ENCODE results near the gene HARBI1. TPM values are rescaled to one million over a fixed set of nuclear protein-coding genes. Genes with fewer than 3 reads are reported as not detected.
A peak's percentile ranks its signal among the peaks of the same experiment; 100 is the strongest.

Gene HARBI1
- total RNA-seq, 2 donors from 2014 or later: 6.2 to 6.4 TPM

DNA sequence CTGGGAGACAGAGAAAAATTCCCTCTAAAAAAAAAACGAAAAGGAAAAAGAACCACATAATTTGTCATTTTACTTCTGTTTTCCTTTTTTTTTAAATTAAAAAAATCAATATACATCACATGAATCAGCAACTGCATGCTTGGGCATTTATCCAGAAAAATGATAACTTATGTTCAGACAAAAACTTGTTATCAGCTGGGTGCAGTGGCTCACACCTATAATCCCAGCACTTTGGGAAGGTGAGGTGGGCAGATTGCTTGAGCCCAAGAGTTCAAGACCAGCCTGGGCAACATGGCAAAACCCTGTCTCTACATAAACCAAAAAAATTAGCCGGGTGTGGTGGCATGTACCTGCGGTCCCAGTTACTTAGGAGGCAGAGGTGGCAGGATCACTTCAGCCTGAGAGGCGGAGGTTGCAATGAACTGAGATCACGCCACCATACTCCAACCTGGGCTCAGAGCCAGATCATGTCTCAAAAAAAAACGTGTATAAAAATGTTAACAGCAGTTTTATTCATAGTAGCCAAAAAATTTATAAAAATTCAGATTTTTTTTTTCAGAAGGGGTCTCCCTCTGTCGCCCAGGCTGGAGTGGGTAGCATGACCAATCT is 51.7 kb downstream of the HARBI1 start:
- DNase-seq (ENCODE audit: low spot score) (no peak), ATAC-seq (no peak)
- Mint-ChIP-seq H3K9me3 (no peaks in the 10 kb centered on the region), H3K27me3 (no peaks in the 10 kb centered on the region), H3K4me1 (ENCODE audit: low read depth in 2 of 2) (peaks cover 15 to 24% of the 10 kb centered on the region in 2 donors), H3K4me3 (no peak overlapping the region), H3K27ac (no peak overlapping the region), H3K36me3 (no peaks in the 10 kb centered on the region)

DNA sequence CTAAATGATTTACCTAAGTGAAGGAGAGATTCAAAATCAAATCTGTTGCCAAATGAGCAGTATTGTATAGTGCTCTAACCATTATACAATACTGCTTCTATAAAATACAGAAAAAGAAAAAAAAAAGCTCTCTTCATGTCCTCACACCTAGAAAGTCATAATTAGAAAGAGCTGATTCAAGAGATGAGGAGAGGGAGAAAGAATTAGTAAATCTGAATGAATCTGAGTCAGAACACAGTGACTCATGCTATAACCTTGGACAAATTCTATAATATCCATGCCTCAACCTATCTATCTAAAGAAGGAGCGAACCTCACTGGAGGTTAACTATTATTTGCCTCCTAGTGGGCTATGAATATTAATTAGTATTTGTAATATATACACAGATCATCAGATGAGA is 52.6 kb downstream of the HARBI1 start:
- H3K36me3 Mint-ChIP-seq: no peaks in the 10 kb centered on the region
- H3K9me3 Mint-ChIP-seq: no peaks in the 10 kb centered on the region
- H3K4me1 Mint-ChIP-seq (ENCODE audit: low read depth in 2 of 2): peaks cover 20 to 30% of the 10 kb centered on the region in 2 donors
- peak overlapping the region in 1 of 2 donors; percentile 39 for H3K27ac Mint-ChIP-seq
- H3K27me3 Mint-ChIP-seq: no peaks in the 10 kb centered on the region
- ATAC-seq (peak in 1 of 2 donors; percentile 90), DNase-seq (ENCODE audit: low spot score) (no peak)
- H3K4me3 Mint-ChIP-seq: no peak overlapping the region

DNA sequence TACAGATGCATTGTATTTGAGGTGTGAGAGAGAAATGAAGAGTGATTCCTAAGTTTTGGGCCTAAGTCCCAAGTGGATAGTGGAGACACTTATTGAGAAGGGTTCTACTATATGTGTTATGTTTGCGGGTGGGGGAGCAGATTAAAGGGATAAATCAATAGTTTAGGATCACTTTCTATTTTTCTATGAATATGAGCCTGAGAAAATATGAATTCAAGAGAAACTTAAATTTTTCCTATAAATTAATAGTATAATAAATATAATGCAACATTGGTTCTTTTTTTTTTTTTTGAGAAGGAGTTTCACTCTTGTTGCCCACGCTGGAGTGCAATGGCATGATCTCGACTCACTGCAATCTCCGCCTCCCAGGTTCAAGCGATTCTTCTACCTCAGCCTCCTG is 54.5 kb downstream of the HARBI1 start:
- Mint-ChIP-seq H3K27ac (peak overlapping the region in 1 of 2 donors; percentile 81), H3K9me3 (no peaks in the 10 kb centered on the region), H3K27me3 (no peaks in the 10 kb centered on the region), H3K4me1 (ENCODE audit: low read depth in 2 of 2) (peaks cover 25 to 33% of the 10 kb centered on the region in 2 donors), H3K36me3 (no peaks in the 10 kb centered on the region), H3K4me3 (no peak overlapping the region)
- DNase-seq (ENCODE audit: low spot score): no peak
- ATAC-seq: no peak

DNA sequence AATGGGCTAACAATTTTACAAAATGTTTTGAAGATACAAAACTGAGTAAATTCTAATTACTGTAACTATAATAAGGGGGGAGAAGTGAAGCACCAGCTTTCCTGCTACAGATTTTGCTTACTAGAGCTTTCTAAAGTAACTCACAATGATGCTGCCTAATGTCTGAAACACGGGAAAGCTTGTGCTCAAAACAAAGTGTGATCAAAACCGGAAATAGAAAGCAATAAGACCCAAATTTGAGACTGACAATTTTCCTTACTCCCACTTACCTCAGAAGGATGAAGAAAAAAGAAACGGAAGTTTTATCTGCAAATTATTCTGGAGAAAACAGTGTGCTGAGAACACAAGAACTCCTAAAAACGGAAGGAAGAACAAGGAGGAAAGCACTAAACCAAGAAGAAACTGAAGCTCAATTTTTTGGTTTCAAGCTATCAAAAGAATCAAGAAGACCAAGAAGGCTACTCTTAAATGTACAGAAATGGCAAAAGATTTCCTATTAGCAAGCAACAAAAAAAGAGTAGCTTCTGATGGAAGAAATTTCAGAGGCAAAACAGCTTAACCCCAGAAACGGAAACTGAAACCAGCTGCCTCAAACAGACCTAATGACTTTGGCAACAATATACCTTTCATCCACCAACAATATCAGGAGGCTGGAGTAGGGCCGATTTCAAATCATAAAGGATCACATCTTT is 56.6 kb downstream of the HARBI1 start:
- no peaks in the 10 kb centered on the region for H3K36me3 Mint-ChIP-seq
- peak overlapping the region; percentile 97 for H3K4me3 Mint-ChIP-seq
- H3K4me1 Mint-ChIP-seq (ENCODE audit: low read depth in 2 of 2): peaks cover 29 to 39% of the 10 kb centered on the region in 2 donors
- no peaks in the 10 kb centered on the region for H3K9me3 Mint-ChIP-seq
- H3K27me3 Mint-ChIP-seq: no peaks in the 10 kb centered on the region
- DNase-seq (ENCODE audit: low spot score) (no peak), ATAC-seq (peak in 1 of 2 donors; percentile 68)
- peak overlapping the region; percentile 81 to 95 for H3K27ac Mint-ChIP-seq

DNA sequence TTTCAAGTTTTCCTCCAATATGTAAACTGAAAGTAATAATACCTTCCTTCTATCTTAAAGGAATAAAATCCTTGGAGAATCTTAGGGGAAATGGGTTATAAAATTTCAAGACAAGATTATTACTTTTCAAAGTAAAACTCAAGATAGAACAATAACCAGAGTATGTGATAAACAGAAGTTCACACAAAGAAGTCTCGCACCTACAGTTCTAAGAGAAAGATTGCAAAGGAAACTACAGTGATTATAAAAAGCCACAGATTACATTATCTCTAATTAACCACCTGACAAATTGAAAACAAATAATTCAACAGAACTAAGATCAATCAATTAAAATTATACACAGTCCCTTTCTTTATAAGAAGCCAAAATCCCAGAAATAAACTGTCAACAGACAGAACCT is 57.2 kb downstream of the HARBI1 start:
- H3K4me3 Mint-ChIP-seq: peak overlapping the region; percentile 97
- no peak for DNase-seq (ENCODE audit: low spot score)
- H3K27ac Mint-ChIP-seq: peak overlapping the region; percentile 81 to 95
- no peaks in the 10 kb centered on the region for H3K9me3 Mint-ChIP-seq
- H3K4me1 Mint-ChIP-seq (ENCODE audit: low read depth in 2 of 2): peaks cover 35 to 45% of the 10 kb centered on the region in 2 donors
- no peaks in the 10 kb centered on the region for H3K27me3 Mint-ChIP-seq
- ATAC-seq: no peak
- no peaks in the 10 kb centered on the region for H3K36me3 Mint-ChIP-seq

DNA sequence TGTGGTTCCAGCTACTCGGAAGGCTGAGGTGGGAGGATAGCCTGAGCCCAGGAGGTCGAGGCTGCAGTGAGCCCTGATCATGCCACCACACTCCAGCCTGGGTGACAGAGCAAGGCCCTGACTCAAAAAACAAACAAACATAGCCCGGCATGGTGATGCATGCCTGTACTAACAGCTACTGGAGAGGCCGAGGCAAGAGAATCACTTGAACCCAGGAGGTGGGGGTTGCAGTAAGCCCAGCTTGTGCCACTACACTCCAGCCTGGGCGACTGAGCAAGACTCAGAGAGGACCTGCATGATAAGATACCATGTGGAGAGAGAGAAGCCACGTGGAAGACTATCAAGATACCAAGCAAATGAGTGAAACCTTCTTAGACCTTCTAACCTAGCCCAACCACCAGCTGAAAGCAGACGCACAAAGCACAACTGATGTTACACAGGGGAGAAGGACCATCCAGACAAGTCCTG is 59.3 kb downstream of the HARBI1 start:
- Mint-ChIP-seq H3K27me3 (no peaks in the 10 kb centered on the region), H3K36me3 (no peaks in the 10 kb centered on the region), H3K4me3 (no peak overlapping the region), H3K4me1 (ENCODE audit: low read depth in 2 of 2) (peaks cover 46 to 58% of the 10 kb centered on the region in 2 donors), H3K9me3 (no peaks in the 10 kb centered on the region), H3K27ac (no peak overlapping the region)
- ATAC-seq (no peak), DNase-seq (ENCODE audit: low spot score) (no peak)

DNA sequence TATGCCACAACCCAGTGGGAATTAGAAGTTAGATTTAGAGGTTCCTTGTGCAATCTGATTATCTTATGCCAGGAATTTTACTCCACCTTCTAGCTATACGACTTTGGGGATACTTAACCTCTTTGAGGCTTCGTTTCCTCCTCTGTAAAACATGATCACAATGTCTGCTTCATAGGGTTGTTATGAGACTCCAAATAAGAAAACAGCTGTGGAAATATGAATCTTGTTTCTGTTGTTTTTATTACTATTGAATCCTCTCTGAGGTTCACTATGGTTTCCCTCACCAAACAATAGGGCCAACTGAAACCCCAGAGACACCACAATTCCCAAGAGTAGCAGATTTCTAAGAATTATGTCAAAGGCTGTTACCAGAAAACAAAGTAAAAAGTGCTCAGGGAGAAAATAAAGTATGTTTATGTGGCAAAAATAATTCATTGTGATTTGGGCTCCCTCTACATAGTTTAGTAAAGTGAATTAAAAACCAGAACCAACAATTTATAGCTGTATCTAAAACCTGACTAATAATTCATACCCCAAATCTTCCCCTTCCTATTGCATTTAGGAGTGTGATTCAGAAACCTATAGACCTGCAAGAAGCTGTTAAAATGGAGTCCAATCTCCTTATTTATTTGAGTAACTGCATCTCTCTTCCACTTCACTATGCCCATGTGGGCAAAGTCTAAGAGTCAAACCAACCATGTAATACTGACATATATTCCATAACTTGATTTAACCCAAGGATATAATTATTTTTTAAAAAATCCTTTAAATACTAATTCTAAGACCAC is 61.6 kb downstream of the HARBI1 start:
- no peak for DNase-seq (ENCODE audit: low spot score)
- peak overlapping the region; percentile 27 for H3K4me3 Mint-ChIP-seq

DNA sequence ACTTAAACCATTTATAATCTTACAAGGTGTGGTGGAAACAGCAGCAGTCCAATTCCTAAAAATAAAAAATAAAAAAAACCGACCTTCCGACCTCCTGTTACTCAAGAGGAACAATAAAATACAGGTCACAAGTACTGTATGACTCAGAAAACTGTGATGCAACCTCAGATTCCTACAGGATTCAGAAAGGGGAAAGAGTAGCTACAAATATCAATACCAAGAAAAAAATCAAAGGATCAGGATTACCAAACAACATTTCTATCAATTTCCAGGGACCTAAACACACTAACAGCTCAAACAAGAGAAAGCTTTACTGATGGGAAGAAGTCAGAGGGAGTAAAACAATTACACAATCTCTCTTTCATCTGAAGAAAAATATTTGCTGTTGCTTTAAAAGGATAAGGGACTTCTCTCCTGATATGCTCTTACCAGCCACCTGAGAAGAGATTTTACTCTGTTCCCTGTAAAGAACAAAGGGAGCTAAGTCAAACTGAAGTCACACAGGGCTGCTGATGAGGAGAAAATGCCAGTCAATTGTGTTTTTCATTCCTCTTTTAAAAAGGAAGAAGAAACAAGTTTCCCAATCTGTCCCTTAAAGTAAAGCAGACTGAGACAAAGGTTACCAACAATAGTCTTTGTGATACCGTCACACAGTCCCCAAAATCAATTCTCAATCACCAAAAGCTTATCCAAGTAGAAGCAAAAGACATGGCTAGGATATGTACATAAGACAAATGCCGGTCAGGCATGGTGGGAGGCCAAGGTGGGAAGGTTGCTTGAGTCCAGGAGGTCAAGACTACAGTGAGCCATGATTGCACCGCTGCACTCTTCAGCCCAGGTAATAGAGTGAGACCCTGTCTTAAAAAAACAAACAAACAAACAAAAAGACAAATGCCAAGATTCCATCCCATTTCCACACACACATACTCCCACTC is 62.5 kb downstream of the HARBI1 start:
- ATAC-seq (no peak), DNase-seq (ENCODE audit: low spot score) (no peak)
- Mint-ChIP-seq H3K9me3 (no peaks in the 10 kb centered on the region), H3K27ac (peak overlapping the region; percentile 24 to 46), H3K4me1 (ENCODE audit: low read depth in 2 of 2) (peaks cover 31 to 32% of the 10 kb centered on the region in 2 donors), H3K36me3 (no peaks in the 10 kb centered on the region), H3K4me3 (no peak overlapping the region), H3K27me3 (no peaks in the 10 kb centered on the region)

More for the DNA sequence above, 61.6 kb downstream of the HARBI1 start:
- no peaks in the 10 kb centered on the region for H3K36me3 Mint-ChIP-seq
- no peaks in the 10 kb centered on the region for H3K27me3 Mint-ChIP-seq
- peaks cover 36 to 41% of the 10 kb centered on the region in 2 donors for H3K4me1 Mint-ChIP-seq (ENCODE audit: low read depth in 2 of 2)
- H3K27ac Mint-ChIP-seq: peak overlapping the region in 1 of 2 donors; percentile 46
- peak in 1 of 2 donors; percentile 52 for ATAC-seq
- no peaks in the 10 kb centered on the region for H3K9me3 Mint-ChIP-seq

DNA sequence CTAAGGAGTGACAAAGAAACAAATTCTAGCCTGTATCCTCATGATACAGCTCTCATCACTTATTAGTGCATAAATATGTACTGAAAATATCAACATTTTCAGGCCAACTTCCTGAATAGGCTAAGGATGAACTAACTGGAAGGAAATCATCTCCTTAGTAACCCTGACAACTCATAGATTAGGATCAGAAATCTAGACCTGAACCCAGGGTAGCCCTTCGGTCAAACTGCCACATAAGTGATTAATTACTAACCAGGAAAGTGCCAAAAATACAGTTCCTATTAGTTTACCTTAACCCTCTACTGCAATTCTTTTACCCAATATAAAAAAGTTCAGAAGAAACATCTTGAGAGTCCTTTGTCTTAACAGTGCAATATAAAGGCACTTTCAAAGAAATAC is 63.2 kb downstream of the HARBI1 start:
- H3K4me1 Mint-ChIP-seq (ENCODE audit: low read depth in 2 of 2): peaks cover 25 to 28% of the 10 kb centered on the region in 2 donors
- H3K4me3 Mint-ChIP-seq: no peak overlapping the region
- no peaks in the 10 kb centered on the region for H3K27me3 Mint-ChIP-seq
- no peaks in the 10 kb centered on the region for H3K9me3 Mint-ChIP-seq
- H3K36me3 Mint-ChIP-seq: no peaks in the 10 kb centered on the region
- DNase-seq (ENCODE audit: low spot score): no peak
- no peak for ATAC-seq
- H3K27ac Mint-ChIP-seq: peak overlapping the region in 1 of 2 donors; percentile 24

Other genes starting within 250 kb of the HARBI1 start
- 1 to 10 TPM; 1.4 to 4.0 TPM for gene MDK, start 235.6 kb downstream of the HARBI1 start, total RNA-seq
- gene CHRM4, start 225.5 kb downstream of the HARBI1 start, total RNA-seq: under 1 TPM; 0.75 to 0.81 TPM
- 10 to 100 TPM; 50.7 to 72.4 TPM for gene AMBRA1, start 23.2 kb downstream of the HARBI1 start, total RNA-seq
- 10 to 100 TPM; 93.9 to 96.6 TPM for gene ATG13, start 326 bp upstream of the HARBI1 start, total RNA-seq
- gene ARHGAP1, start 83.4 kb upstream of the HARBI1 start, total RNA-seq: 10 to 100 TPM; 66.6 to 68.9 TPM
- gene ZNF408, start 83.8 kb upstream of the HARBI1 start, total RNA-seq: 10 to 100 TPM; 14.4 to 15.0 TPM
- gene F2, start 102.0 kb upstream of the HARBI1 start, total RNA-seq: under 1 TPM in 1 of 2 donors, not detected in 1; 0.17 TPM
- 100 to 1,000 TPM in 1 of 2 donors, 10 to 100 TPM in 1; 98.1 to 164 TPM for gene CKAP5, start 229.1 kb upstream of the HARBI1 start, total RNA-seq